ENCODE data around the gene INTS1. TPM values are rescaled to one million over a fixed set of nuclear protein-coding genes. Genes with fewer than 3 reads are reported as not detected.

The INTS1 gene
- total and polyA plus RNA-seq, 4 donors, result 31.2 to 121 (median 46.0) TPM

GRCh38 chr7:1494866-1495563 is 9.2 kb downstream of the INTS1 start:
- Histone ChIP-seq H3K9ac (ENCODE audit: insufficient read depth in 1 of 2, low read length in 2 of 2) (no peak overlapping the region), H3K27ac (ENCODE audit: low read depth in 1 of 2, low read length in 1 of 2) (no peak overlapping the region), H3K36me3 (ENCODE audit: control insufficient read depth in 4 of 4, insufficient read depth in 4 of 4, low read length in 4 of 4) (peaks cover 3 to 86% (median 15%) of the 10 kb centered on the region in 4 donors), H3K4me1 (ENCODE audit: control insufficient read depth in 5 of 5, insufficient read depth in 5 of 5, low read length in 5 of 5) (no peaks in the 10 kb centered on the region), H3K9me3 (ENCODE audit: control insufficient read depth in 4 of 4, insufficient read depth in 3 of 4, low read length in 3 of 4) (no peaks in the 10 kb centered on the region), H3K27me3 (ENCODE audit: control insufficient read depth in 3 of 3, insufficient read depth in 3 of 3, low read length in 2 of 3) (no peaks in the 10 kb centered on the region), H3K4me3 (no peak overlapping the region)
- DNase-seq (no peak), ATAC-seq (ENCODE audit: insufficient read depth, low FRiP score) (no peak)
- TF ChIP-seq, protein P1, sequence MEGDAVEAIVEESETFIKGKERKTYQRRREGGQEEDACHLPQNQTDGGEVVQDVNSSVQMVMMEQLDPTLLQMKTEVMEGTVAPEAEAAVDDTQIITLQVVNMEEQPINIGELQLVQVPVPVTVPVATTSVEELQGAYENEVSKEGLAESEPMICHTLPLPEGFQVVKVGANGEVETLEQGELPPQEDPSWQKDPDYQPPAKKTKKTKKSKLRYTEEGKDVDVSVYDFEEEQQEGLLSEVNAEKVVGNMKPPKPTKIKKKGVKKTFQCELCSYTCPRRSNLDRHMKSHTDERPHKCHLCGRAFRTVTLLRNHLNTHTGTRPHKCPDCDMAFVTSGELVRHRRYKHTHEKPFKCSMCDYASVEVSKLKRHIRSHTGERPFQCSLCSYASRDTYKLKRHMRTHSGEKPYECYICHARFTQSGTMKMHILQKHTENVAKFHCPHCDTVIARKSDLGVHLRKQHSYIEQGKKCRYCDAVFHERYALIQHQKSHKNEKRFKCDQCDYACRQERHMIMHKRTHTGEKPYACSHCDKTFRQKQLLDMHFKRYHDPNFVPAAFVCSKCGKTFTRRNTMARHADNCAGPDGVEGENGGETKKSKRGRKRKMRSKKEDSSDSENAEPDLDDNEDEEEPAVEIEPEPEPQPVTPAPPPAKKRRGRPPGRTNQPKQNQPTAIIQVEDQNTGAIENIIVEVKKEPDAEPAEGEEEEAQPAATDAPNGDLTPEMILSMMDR (IDR thresholded peaks at IDR 0.05; ENCODE audit: control extremely low read depth, extremely low read depth), result no peak
- WGBS, 2 donors, result 96 to 97% methylated on average over 25 to 27 of the region's 27 CpGs

DNA sequence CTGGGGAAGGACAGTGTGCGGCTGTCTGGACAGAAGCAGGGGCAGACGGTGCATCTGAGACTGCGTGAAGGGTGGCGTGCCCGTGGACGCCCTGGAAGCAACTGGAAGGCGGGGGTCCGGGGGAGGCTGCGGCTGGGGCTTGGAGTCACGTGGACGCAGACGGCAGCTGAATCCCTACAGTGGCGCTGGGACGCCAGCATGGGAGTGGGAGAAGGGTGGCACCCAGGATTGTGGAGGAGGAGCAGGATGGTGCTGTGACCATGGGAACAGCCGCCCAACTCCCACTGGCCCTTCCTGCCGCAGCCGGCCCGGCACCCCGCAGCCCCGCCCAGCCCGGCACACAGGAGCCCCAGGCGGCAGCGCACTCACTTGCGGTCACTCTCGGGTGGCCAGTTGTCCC is 9.7 kb downstream of the INTS1 start:
- peaks cover 3 to 85% (median 13%) of the 10 kb centered on the region in 4 donors for H3K36me3 ChIP-seq (ENCODE audit: control insufficient read depth in 4 of 4, insufficient read depth in 4 of 4, low read length in 4 of 4)
- no peaks in the 10 kb centered on the region for H3K9me3 ChIP-seq (ENCODE audit: control insufficient read depth in 4 of 4, insufficient read depth in 3 of 4, low read length in 3 of 4)
- H3K4me3 ChIP-seq, result no peak overlapping the region
- no peaks in the 10 kb centered on the region for H3K27me3 ChIP-seq (ENCODE audit: control insufficient read depth in 3 of 3, insufficient read depth in 3 of 3, low read length in 2 of 3)
- 94 to 96% methylated on average over 25 of the region's 25 CpGs for WGBS, 2 donors
- TF ChIP-seq, protein P1 (IDR thresholded peaks at IDR 0.05; ENCODE audit: control extremely low read depth, extremely low read depth), result no peak
- H3K27ac ChIP-seq (ENCODE audit: low read depth in 1 of 2, low read length in 1 of 2), result no peak overlapping the region
- DNase-seq (no peak), ATAC-seq (ENCODE audit: insufficient read depth, low FRiP score) (no peak)
- no peaks in the 10 kb centered on the region for H3K4me1 ChIP-seq (ENCODE audit: control insufficient read depth in 5 of 5, insufficient read depth in 5 of 5, low read length in 5 of 5)
- H3K9ac ChIP-seq (ENCODE audit: insufficient read depth in 1 of 2, low read length in 2 of 2), result no peak overlapping the region

GRCh38 chr7:1493571-1493970 is 10.6 kb downstream of the INTS1 start:
- WGBS, 2 donors, result 93 to 96% methylated on average over 26 of the region's 26 CpGs

More at GRCh38 chr7:1493571-1493970, 10.6 kb downstream of the INTS1 start:
- peaks cover 8 to 86% (median 14%) of the 10 kb centered on the region in 4 donors for H3K36me3 ChIP-seq (ENCODE audit: control insufficient read depth in 4 of 4, insufficient read depth in 4 of 4, low read length in 4 of 4)
- H3K27ac ChIP-seq (ENCODE audit: low read depth in 1 of 2, low read length in 1 of 2), result no peak overlapping the region
- TF ChIP-seq, protein P1 (IDR thresholded peaks at IDR 0.05; ENCODE audit: control extremely low read depth, extremely low read depth), result no peak
- no peak overlapping the region for H3K9ac ChIP-seq (ENCODE audit: insufficient read depth in 1 of 2, low read length in 2 of 2)
- H3K27me3 ChIP-seq (ENCODE audit: control insufficient read depth in 3 of 3, insufficient read depth in 3 of 3, low read length in 2 of 3), result no peaks in the 10 kb centered on the region
- H3K4me3 ChIP-seq, result no peak overlapping the region
- H3K9me3 ChIP-seq (ENCODE audit: control insufficient read depth in 4 of 4, insufficient read depth in 3 of 4, low read length in 3 of 4), result no peaks in the 10 kb centered on the region
- DNase-seq, result no peak
- no peak for ATAC-seq (ENCODE audit: insufficient read depth, low FRiP score)
- no peaks in the 10 kb centered on the region for H3K4me1 ChIP-seq (ENCODE audit: control insufficient read depth in 5 of 5, insufficient read depth in 5 of 5, low read length in 5 of 5)

Measured in lung (tissue), 12 donors.